Measurements from ENCODE around the gene KSR1. TPM values are rescaled to one million over a fixed set of nuclear protein-coding genes. Genes with fewer than 3 reads are reported as not detected.
A peak's percentile ranks its signal among the peaks of the same experiment; 100 is the strongest.

The KSR1 gene
- total RNA-seq, 1 donor from 2014 or later: 90.2 TPM

DNA sequence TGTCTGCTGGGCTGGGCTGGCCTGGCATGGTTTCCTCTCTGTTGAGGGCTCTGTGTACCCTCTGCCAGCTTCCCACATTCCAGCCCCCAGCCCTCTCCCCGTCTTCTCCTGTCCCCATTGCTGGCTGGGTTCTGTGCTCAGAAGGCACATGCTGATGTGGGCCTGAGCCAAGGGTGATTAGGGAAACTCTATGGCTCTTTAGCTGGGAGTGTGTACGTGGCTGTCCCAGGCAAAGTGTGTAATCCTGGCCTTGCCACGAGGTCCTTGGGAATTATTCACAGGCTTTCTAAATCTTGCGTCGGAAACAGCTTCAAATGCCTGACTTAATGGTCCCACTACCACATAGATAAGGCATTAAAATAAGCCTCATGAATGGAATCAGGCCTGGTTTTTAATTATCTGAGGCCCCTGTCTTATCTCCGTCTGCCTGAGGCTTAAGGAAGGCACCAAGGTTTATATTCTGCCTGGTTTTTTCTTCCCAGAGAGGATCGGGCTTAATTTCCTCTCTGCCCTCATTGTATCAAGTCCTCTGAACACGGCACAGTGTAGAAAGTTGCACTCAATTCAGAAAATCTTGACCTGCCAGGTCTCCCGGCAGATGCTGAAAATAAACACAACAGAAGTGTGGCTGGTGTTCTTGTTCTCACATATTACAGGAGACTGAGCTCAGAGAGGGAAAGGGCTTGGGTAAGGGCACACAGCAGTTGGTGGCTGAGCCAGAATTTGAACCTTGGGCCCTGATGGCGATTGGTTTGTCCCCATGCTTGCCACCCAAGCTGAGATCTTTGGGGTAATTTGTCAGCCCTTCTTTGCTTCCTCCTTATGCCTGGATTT lies 121.9 kb downstream of the KSR1 start:
- Histone ChIP-seq H3K4me2 (ENCODE audit: low read length) (no peak overlapping the region), H3K36me3 (ENCODE audit: insufficient read depth, low read length) (peaks cover 2% of the 10 kb centered on the region), H2AFZ (ENCODE audit: low read depth, low read length) (no peak overlapping the region), H3K9ac (ENCODE audit: low read length) (peak overlapping the region; percentile 66), H3K4me3 (ENCODE audit: insufficient read depth, low read depth, low read length) (no peak overlapping the region), H3K27ac (ENCODE audit: low read depth, low read length) (peak overlapping the region; percentile 45), H3K27me3 (ENCODE audit: insufficient read depth, low read length) (no peaks in the 10 kb centered on the region), H3K9me3 (ENCODE audit: insufficient read depth, low read depth, low read length) (no peaks in the 10 kb centered on the region), H4K20me1 (ENCODE audit: insufficient read depth, low read length) (peaks cover 24% of the 10 kb centered on the region), H3K4me1 (ENCODE audit: insufficient read depth, low read length) (peaks cover 34% of the 10 kb centered on the region), H3K79me2 (ENCODE audit: insufficient read depth, low read length) (peaks cover 46% of the 10 kb centered on the region)
- Mint-ChIP-seq H3K27ac (ENCODE audit: unreplicated experiment) (peak overlapping the region; percentile 67), H3K4me1 (ENCODE audit: low read depth, unreplicated experiment) (peaks cover 64% of the 10 kb centered on the region), H3K27me3 (ENCODE audit: low read depth, unreplicated experiment) (no peaks in the 10 kb centered on the region), H3K4me3 (ENCODE audit: unreplicated experiment) (peak overlapping the region; percentile 66), H3K9me3 (ENCODE audit: unreplicated experiment) (no peaks in the 10 kb centered on the region), H3K36me3 (ENCODE audit: low read depth, unreplicated experiment) (peaks cover 27% of the 10 kb centered on the region)
- DNase-seq (ENCODE audit: low read depth): peak; percentile 80
- no peak for FAIRE-seq
- TF ChIP-seq, protein P1, sequence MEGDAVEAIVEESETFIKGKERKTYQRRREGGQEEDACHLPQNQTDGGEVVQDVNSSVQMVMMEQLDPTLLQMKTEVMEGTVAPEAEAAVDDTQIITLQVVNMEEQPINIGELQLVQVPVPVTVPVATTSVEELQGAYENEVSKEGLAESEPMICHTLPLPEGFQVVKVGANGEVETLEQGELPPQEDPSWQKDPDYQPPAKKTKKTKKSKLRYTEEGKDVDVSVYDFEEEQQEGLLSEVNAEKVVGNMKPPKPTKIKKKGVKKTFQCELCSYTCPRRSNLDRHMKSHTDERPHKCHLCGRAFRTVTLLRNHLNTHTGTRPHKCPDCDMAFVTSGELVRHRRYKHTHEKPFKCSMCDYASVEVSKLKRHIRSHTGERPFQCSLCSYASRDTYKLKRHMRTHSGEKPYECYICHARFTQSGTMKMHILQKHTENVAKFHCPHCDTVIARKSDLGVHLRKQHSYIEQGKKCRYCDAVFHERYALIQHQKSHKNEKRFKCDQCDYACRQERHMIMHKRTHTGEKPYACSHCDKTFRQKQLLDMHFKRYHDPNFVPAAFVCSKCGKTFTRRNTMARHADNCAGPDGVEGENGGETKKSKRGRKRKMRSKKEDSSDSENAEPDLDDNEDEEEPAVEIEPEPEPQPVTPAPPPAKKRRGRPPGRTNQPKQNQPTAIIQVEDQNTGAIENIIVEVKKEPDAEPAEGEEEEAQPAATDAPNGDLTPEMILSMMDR (IDR thresholded peaks at IDR 0.05; ENCODE audit: insufficient read depth, low read depth, low read length): no peak
- no peak for TF ChIP-seq EZH2 (IDR thresholded peaks at IDR 0.05; ENCODE audit: insufficient read depth, low read length)

DNA sequence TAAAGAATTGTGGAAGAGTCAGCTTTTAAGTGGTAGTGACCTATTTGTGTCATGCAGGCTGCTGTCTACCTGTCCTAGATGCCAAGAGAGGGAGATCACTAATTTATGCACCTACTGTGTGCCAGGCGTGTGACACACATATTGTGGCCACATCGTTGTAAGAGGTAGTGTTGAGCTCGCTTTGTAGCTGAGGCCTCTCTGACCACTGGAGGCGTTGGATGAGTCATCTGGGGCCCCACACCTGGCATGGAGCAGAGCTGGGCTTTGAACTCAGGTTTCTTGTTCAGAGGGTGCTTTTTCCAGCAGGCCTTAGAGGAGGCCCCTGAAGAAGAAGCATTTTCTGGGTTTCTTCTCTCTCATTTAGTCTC lies 122.5 kb downstream of the KSR1 start:
- Histone ChIP-seq H3K9me3 (ENCODE audit: insufficient read depth, low read depth, low read length) (no peaks in the 10 kb centered on the region), H3K4me3 (ENCODE audit: insufficient read depth, low read depth, low read length) (no peak overlapping the region), H2AFZ (ENCODE audit: low read depth, low read length) (no peak overlapping the region), H3K4me2 (ENCODE audit: low read length) (no peak overlapping the region), H3K27me3 (ENCODE audit: insufficient read depth, low read length) (no peaks in the 10 kb centered on the region), H4K20me1 (ENCODE audit: insufficient read depth, low read length) (peaks cover 24% of the 10 kb centered on the region), H3K4me1 (ENCODE audit: insufficient read depth, low read length) (peaks cover 34% of the 10 kb centered on the region), H3K36me3 (ENCODE audit: insufficient read depth, low read length) (peaks cover 6% of the 10 kb centered on the region), H3K27ac (ENCODE audit: low read depth, low read length) (peak overlapping the region; percentile 45), H3K79me2 (ENCODE audit: insufficient read depth, low read length) (peaks cover 46% of the 10 kb centered on the region), H3K9ac (ENCODE audit: low read length) (peak overlapping the region; percentile 66)
- Mint-ChIP-seq H3K36me3 (ENCODE audit: low read depth, unreplicated experiment) (peaks cover 33% of the 10 kb centered on the region), H3K9me3 (ENCODE audit: unreplicated experiment) (no peaks in the 10 kb centered on the region), H3K4me3 (ENCODE audit: unreplicated experiment) (peak overlapping the region; percentile 47), H3K4me1 (ENCODE audit: low read depth, unreplicated experiment) (peaks cover 63% of the 10 kb centered on the region), H3K27me3 (ENCODE audit: low read depth, unreplicated experiment) (no peaks in the 10 kb centered on the region), H3K27ac (ENCODE audit: unreplicated experiment) (peak overlapping the region; percentile 67)
- no peak for TF ChIP-seq EZH2 (IDR thresholded peaks at IDR 0.05; ENCODE audit: insufficient read depth, low read length)
- TF ChIP-seq, protein P1 (IDR thresholded peaks at IDR 0.05; ENCODE audit: insufficient read depth, low read depth, low read length): no peak
- DNase-seq (ENCODE audit: low read depth): peak; percentile 60
- no peak for FAIRE-seq

DNA sequence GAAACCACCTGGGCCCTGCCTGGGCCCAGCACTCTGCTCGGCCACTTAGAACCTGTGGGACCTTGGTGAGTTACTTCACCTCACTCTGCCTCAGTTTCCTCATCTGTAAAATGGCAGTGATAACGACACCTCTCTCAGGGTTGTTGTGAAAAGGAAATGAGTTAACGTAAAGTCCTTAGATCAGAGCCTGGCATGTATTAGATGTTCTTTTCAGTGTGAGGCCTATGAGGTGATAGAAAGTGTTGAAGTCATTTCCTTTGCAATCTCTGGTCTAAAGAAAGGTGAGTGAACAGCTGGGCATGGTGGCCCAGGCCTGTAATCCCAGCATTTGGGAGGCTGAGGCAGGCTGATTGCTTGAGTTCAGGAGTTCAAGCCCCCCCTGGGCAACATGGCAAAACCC lies 123.1 kb downstream of the KSR1 start:
- TF ChIP-seq, protein P1 (IDR thresholded peaks at IDR 0.05; ENCODE audit: insufficient read depth, low read depth, low read length): no peak
- TF ChIP-seq EZH2 (IDR thresholded peaks at IDR 0.05; ENCODE audit: insufficient read depth, low read length): no peak
- Histone ChIP-seq H3K79me2 (ENCODE audit: insufficient read depth, low read length) (peaks cover 41% of the 10 kb centered on the region), H3K27ac (ENCODE audit: low read depth, low read length) (no peak overlapping the region), H3K4me2 (ENCODE audit: low read length) (no peak overlapping the region), H3K9ac (ENCODE audit: low read length) (no peak overlapping the region), H3K9me3 (ENCODE audit: insufficient read depth, low read depth, low read length) (no peaks in the 10 kb centered on the region), H2AFZ (ENCODE audit: low read depth, low read length) (no peak overlapping the region), H3K4me1 (ENCODE audit: insufficient read depth, low read length) (peaks cover 29% of the 10 kb centered on the region), H4K20me1 (ENCODE audit: insufficient read depth, low read length) (peaks cover 24% of the 10 kb centered on the region), H3K27me3 (ENCODE audit: insufficient read depth, low read length) (no peaks in the 10 kb centered on the region), H3K36me3 (ENCODE audit: insufficient read depth, low read length) (peaks cover 6% of the 10 kb centered on the region), H3K4me3 (ENCODE audit: insufficient read depth, low read depth, low read length) (no peak overlapping the region)
- Mint-ChIP-seq H3K27ac (ENCODE audit: unreplicated experiment) (peak overlapping the region; percentile 8), H3K4me1 (ENCODE audit: low read depth, unreplicated experiment) (peaks cover 57% of the 10 kb centered on the region), H3K4me3 (ENCODE audit: unreplicated experiment) (peak overlapping the region; percentile 60), H3K36me3 (ENCODE audit: low read depth, unreplicated experiment) (peaks cover 29% of the 10 kb centered on the region), H3K9me3 (ENCODE audit: unreplicated experiment) (no peaks in the 10 kb centered on the region), H3K27me3 (ENCODE audit: low read depth, unreplicated experiment) (no peaks in the 10 kb centered on the region)
- DNase-seq (ENCODE audit: low read depth) (no peak), FAIRE-seq (no peak)
